Measurements from ENCODE around the gene GOLGA6L7.
"Not testable (repeated sequence)": the region's sequence is repeated elsewhere in the genome, so short reads cannot be mapped to it uniquely, and the experiment has no call there.

The GOLGA6L7 gene

GRCh38 chr15:28873006-28873405 is 24.6 kb upstream of the GOLGA6L7 start:
- H3K36me3 ChIP-seq (replicated peaks; ENCODE audit: low read depth, low read length): no peaks in the 10 kb centered on the region
- H3K4me3 ChIP-seq (ENCODE audit: low read length): no peak overlapping the region
- no peak overlapping the region for H3K4me2 ChIP-seq (ENCODE audit: low read length)
- no peaks in the 10 kb centered on the region for H3K9me3 ChIP-seq (ENCODE audit: insufficient read depth, low read length)
- no peaks in the 10 kb centered on the region for H4K20me1 ChIP-seq (ENCODE audit: insufficient read depth, low read length)
- no peaks in the 10 kb centered on the region for H3K4me1 ChIP-seq (ENCODE audit: low read length)
- H2AFZ ChIP-seq (ENCODE audit: low read depth, low read length): no peak overlapping the region
- H3K27me3 ChIP-seq (ENCODE audit: low read depth, low read length): no peaks in the 10 kb centered on the region
- TF ChIP-seq CTCF (IDR thresholded peaks at IDR 0.05; ENCODE audit: low read depth, low read length): no peak
- TF ChIP-seq EZH2phosphoT487 (IDR thresholded peaks at IDR 0.05; ENCODE audit: low read depth): no peak
- no peaks in the 10 kb centered on the region for H3K79me2 ChIP-seq (ENCODE audit: low read length)
- H3K9ac ChIP-seq (ENCODE audit: low read length): no peak overlapping the region
- H3K27ac ChIP-seq (ENCODE audit: low read length): no peak overlapping the region

- Histone ChIP-seq H3K9me3 (ENCODE audit: insufficient read depth, low read length) (no peaks in the 10 kb centered on the region), H4K20me1 (ENCODE audit: insufficient read depth, low read length) (no peaks in the 10 kb centered on the region), H3K4me2 (ENCODE audit: low read length) (no peak overlapping the region), H2AFZ (ENCODE audit: low read depth, low read length) (no peak overlapping the region), H3K27ac (ENCODE audit: low read length) (no peak overlapping the region), H3K4me1 (ENCODE audit: low read length) (no peaks in the 10 kb centered on the region), H3K9ac (ENCODE audit: low read length) (no peak overlapping the region), H3K79me2 (ENCODE audit: low read length) (no peaks in the 10 kb centered on the region), H3K27me3 (ENCODE audit: low read depth, low read length) (no peaks in the 10 kb centered on the region), H3K36me3 (replicated peaks; ENCODE audit: low read depth, low read length) (no peaks in the 10 kb centered on the region), H3K4me3 (ENCODE audit: low read length) (no peak overlapping the region)
- no peak for TF ChIP-seq CTCF (IDR thresholded peaks at IDR 0.05; ENCODE audit: low read depth, low read length)
- no peak for TF ChIP-seq EZH2phosphoT487 (IDR thresholded peaks at IDR 0.05; ENCODE audit: low read depth)
Measured at GRCh38 chr15:28871168-28871567, 22.7 kb upstream of the GOLGA6L7 start.

GRCh38 chr15:28868744-28869345 is 20.4 kb upstream of the GOLGA6L7 start:
- no peak overlapping the region for H3K4me2 ChIP-seq (ENCODE audit: low read length)
- H3K9ac ChIP-seq (ENCODE audit: low read length): no peak overlapping the region
- H3K79me2 ChIP-seq (ENCODE audit: low read length): no peaks in the 10 kb centered on the region

GRCh38 chr15:28861589-28862293 is 13.3 kb upstream of the GOLGA6L7 start:
- H4K20me1 ChIP-seq (ENCODE audit: insufficient read depth, low read length); H3K36me3 ChIP-seq (replicated peaks; ENCODE audit: low read depth, low read length); H2AFZ ChIP-seq (ENCODE audit: low read depth, low read length); H3K4me1 ChIP-seq (ENCODE audit: low read length); H3K27me3 ChIP-seq (ENCODE audit: low read depth, low read length); H3K9ac ChIP-seq (ENCODE audit: low read length); H3K79me2 ChIP-seq (ENCODE audit: low read length); H3K9me3 ChIP-seq (ENCODE audit: insufficient read depth, low read length); H3K4me3 ChIP-seq (ENCODE audit: low read length); H3K27ac ChIP-seq (ENCODE audit: low read length); H3K4me2 ChIP-seq (ENCODE audit: low read length): not testable (repeated sequence)

More at GRCh38 chr15:28868744-28869345, 20.4 kb upstream of the GOLGA6L7 start:
- TF ChIP-seq CTCF (IDR thresholded peaks at IDR 0.05; ENCODE audit: low read depth, low read length) (no peak), EZH2phosphoT487 (IDR thresholded peaks at IDR 0.05; ENCODE audit: low read depth) (no peak)
- no peak overlapping the region for H2AFZ ChIP-seq (ENCODE audit: low read depth, low read length)
- H3K36me3 ChIP-seq (replicated peaks; ENCODE audit: low read depth, low read length): no peaks in the 10 kb centered on the region
- no peak overlapping the region for H3K4me3 ChIP-seq (ENCODE audit: low read length)
- no peaks in the 10 kb centered on the region for H3K4me1 ChIP-seq (ENCODE audit: low read length)
- no peaks in the 10 kb centered on the region for H4K20me1 ChIP-seq (ENCODE audit: insufficient read depth, low read length)
- H3K9me3 ChIP-seq (ENCODE audit: insufficient read depth, low read length): no peaks in the 10 kb centered on the region
- no peak overlapping the region for H3K27ac ChIP-seq (ENCODE audit: low read length)
- H3K27me3 ChIP-seq (ENCODE audit: low read depth, low read length): no peaks in the 10 kb centered on the region
